ENCODE measurements around the gene UPF2.

The UPF2 gene

GRCh38 chr10:12025591-12025990, 17.0 kb downstream of the UPF2 start:
- no peaks in the 10 kb centered on the region for H3K27me3 ChIP-seq (ENCODE audit: low read depth, low read length)
- H3K4me2 ChIP-seq (ENCODE audit: low read length), result no peak overlapping the region
- H4K20me1 ChIP-seq (ENCODE audit: insufficient read depth, low read length), result peaks cover 64% of the 10 kb centered on the region
- no peak for TF ChIP-seq EZH2phosphoT487 (IDR thresholded peaks at IDR 0.05; ENCODE audit: low read depth)
- TF ChIP-seq CTCF (IDR thresholded peaks at IDR 0.05; ENCODE audit: low read depth, low read length), result no peak
- no peak overlapping the region for H3K4me3 ChIP-seq (ENCODE audit: low read length)
- no peak overlapping the region for H3K9ac ChIP-seq (ENCODE audit: low read length)
- no peaks in the 10 kb centered on the region for H3K9me3 ChIP-seq (ENCODE audit: insufficient read depth, low read length)
- no peak overlapping the region for H2AFZ ChIP-seq (ENCODE audit: low read depth, low read length)
- H3K36me3 ChIP-seq (replicated peaks; ENCODE audit: low read depth, low read length), result peaks cover 32% of the 10 kb centered on the region
- peaks cover 84% of the 10 kb centered on the region for H3K79me2 ChIP-seq (ENCODE audit: low read length)
- no peak overlapping the region for H3K27ac ChIP-seq (ENCODE audit: low read length)
- H3K4me1 ChIP-seq (ENCODE audit: low read length), result peaks cover 34% of the 10 kb centered on the region

GRCh38 chr10:12022580-12023257, 19.9 kb downstream of the UPF2 start:
- Histone ChIP-seq H3K4me2 (ENCODE audit: low read length) (peak overlapping the region; percentile 82), H3K79me2 (ENCODE audit: low read length) (peaks cover 93% of the 10 kb centered on the region), H3K27me3 (ENCODE audit: low read depth, low read length) (no peaks in the 10 kb centered on the region), H3K9me3 (ENCODE audit: insufficient read depth, low read length) (no peaks in the 10 kb centered on the region), H3K9ac (ENCODE audit: low read length) (no peak overlapping the region), H3K36me3 (replicated peaks; ENCODE audit: low read depth, low read length) (peaks cover 19% of the 10 kb centered on the region), H3K27ac (ENCODE audit: low read length) (peak overlapping the region; percentile 73), H3K4me3 (ENCODE audit: low read length) (peak overlapping the region; percentile 49), H2AFZ (ENCODE audit: low read depth, low read length) (no peak overlapping the region), H3K4me1 (ENCODE audit: low read length) (peaks cover 36% of the 10 kb centered on the region), H4K20me1 (ENCODE audit: insufficient read depth, low read length) (peaks cover 63% of the 10 kb centered on the region)
- TF ChIP-seq CTCF (IDR thresholded peaks at IDR 0.05; ENCODE audit: low read depth, low read length) (no peak), EZH2phosphoT487 (IDR thresholded peaks at IDR 0.05; ENCODE audit: low read depth) (no peak)

- H3K9me3 ChIP-seq (ENCODE audit: insufficient read depth, low read length), result no peaks in the 10 kb centered on the region
- TF ChIP-seq EZH2phosphoT487 (IDR thresholded peaks at IDR 0.05; ENCODE audit: low read depth), result no peak
- TF ChIP-seq CTCF (IDR thresholded peaks at IDR 0.05; ENCODE audit: low read depth, low read length), result no peak
- H3K9ac ChIP-seq (ENCODE audit: low read length), result no peak overlapping the region
- H2AFZ ChIP-seq (ENCODE audit: low read depth, low read length), result no peak overlapping the region
- H3K4me1 ChIP-seq (ENCODE audit: low read length), result peaks cover 36% of the 10 kb centered on the region
- H4K20me1 ChIP-seq (ENCODE audit: insufficient read depth, low read length), result peaks cover 47% of the 10 kb centered on the region
- H3K27ac ChIP-seq (ENCODE audit: low read length), result peak overlapping the region; percentile 15; the same call in 1 of the 2 replicates
- H3K27me3 ChIP-seq (ENCODE audit: low read depth, low read length), result no peaks in the 10 kb centered on the region
- peaks cover 9% of the 10 kb centered on the region for H3K36me3 ChIP-seq (replicated peaks; ENCODE audit: low read depth, low read length)
- H3K4me2 ChIP-seq (ENCODE audit: low read length), result peak overlapping the region; percentile 16; the same call in 1 of the 2 replicates
- H3K4me3 ChIP-seq (ENCODE audit: low read length), result no peak overlapping the region
- H3K79me2 ChIP-seq (ENCODE audit: low read length), result peaks cover 90% of the 10 kb centered on the region
These were observed 22.0 kb downstream of the UPF2 start for GRCh38 chr10:12020574-12020973.

GRCh38 chr10:12019283-12019971, 23.2 kb downstream of the UPF2 start:
- TF ChIP-seq CTCF (IDR thresholded peaks at IDR 0.05; ENCODE audit: low read depth, low read length) (no peak), EZH2phosphoT487 (IDR thresholded peaks at IDR 0.05; ENCODE audit: low read depth) (no peak)
- Histone ChIP-seq H3K4me3 (ENCODE audit: low read length) (no peak overlapping the region), H3K27ac (ENCODE audit: low read length) (no peak overlapping the region), H3K9me3 (ENCODE audit: insufficient read depth, low read length) (no peaks in the 10 kb centered on the region), H3K4me2 (ENCODE audit: low read length) (no peak overlapping the region), H2AFZ (ENCODE audit: low read depth, low read length) (no peak overlapping the region), H3K79me2 (ENCODE audit: low read length) (peaks cover 89% of the 10 kb centered on the region), H4K20me1 (ENCODE audit: insufficient read depth, low read length) (peaks cover 45% of the 10 kb centered on the region), H3K36me3 (replicated peaks; ENCODE audit: low read depth, low read length) (peaks cover 9% of the 10 kb centered on the region), H3K9ac (ENCODE audit: low read length) (no peak overlapping the region), H3K27me3 (ENCODE audit: low read depth, low read length) (no peaks in the 10 kb centered on the region), H3K4me1 (ENCODE audit: low read length) (peaks cover 31% of the 10 kb centered on the region)

Data from OCI-LY3 (cell line).